GM19324 (cell line): Measurements from ENCODE around the gene GBX2.

ENCODE experiments used
- ATAC-seq: cut with Tn5 transposase; IDR thresholded peaks from one replicate; pipeline ENCODE4 v1.9.1; 2021; ENCODE audit warnings: mild to moderate bottlenecking, moderate library complexity; ENCODE audit not compliant: unreplicated experiment, low FRiP score

The GBX2 gene

DNA sequence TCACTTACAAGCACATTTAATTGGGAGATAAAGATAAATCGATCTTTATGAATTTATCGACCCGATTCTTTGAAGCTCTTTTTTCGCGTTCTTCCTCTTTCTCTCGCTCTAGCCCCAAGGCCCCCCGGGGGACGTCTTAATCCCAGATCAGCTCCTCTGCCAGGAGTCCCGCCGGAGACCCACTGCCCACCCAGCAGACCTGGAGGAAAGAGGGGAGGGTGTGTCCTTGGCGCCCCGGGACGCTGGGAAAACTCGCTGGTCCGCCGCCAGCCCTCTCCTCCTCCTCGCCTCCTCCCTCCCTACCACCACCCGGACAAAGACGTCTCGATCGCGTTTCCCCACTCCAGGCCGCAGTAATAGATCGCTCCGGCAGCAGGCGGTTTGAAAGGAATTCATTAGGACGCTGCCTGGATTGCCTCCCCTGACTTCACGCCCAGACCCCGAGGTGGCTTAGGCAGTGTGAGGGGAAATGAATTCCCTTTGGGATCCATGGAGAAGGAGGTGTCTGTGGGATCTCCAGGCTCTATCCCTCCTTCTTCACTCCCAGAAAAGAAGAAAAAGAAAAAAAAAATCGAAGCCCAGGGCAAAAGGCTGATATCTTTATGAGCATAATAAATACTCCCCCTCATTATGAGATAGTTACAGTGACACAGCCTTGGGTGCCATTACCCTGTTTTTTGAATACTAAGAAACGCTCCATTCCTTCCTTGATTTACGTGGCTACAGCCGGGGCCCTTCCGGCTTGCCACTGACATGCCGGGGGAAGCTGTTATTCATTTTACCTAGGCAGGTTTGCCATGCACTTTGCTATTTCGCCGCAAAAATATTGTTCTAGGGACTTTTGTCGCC is 1.8 kb upstream of the GBX2 start:
- ATAC-seq: no peak

GRCh38 chr2:236169151-236169721 is 1.1 kb upstream of the GBX2 start:
- no peak for ATAC-seq

DNA sequence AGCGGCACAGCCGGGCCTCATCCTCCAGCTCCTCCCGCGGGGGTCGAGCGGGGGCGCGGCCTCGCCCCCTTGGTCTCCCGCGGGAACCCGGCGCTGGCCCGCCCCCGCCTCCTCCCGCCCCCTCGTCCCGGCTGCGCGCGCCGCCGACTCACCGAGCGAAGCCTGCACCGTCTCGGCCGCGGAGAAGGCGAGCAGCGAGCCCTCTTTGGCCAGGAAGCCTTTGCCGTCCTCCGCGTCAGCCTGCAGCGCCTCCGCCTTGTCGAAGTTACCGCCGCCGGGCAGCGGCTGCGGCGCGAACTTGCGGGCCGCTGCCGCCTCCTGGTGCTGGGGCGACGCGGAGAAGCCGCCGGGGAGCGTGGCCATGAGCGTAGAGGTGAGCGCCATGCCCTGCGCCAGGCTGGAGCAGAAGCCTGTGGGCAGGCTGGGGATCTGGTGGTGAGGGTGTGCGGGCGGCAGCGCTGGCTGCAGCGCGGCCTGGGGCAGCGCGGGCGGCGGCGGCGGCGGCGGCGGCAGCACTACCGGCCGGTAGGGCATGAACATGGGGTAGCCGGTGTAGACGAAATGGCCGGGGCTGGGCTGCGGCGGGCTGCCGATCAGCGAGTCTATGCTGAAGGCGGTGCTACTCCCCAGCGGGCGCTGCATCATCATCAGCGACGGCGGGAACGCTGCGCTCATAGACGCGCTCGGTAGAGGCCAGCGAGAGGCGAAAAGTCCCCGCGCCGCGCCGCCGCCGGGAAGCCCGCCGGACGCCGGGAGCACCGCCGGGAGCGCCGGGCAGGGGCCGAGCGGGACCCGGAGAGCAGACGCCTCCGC is 683 bp downstream of the GBX2 start:
- no peak for ATAC-seq

GRCh38 chr2:236166796-236167296 is 1.3 kb downstream of the GBX2 start:
- ATAC-seq: no peak

DNA sequence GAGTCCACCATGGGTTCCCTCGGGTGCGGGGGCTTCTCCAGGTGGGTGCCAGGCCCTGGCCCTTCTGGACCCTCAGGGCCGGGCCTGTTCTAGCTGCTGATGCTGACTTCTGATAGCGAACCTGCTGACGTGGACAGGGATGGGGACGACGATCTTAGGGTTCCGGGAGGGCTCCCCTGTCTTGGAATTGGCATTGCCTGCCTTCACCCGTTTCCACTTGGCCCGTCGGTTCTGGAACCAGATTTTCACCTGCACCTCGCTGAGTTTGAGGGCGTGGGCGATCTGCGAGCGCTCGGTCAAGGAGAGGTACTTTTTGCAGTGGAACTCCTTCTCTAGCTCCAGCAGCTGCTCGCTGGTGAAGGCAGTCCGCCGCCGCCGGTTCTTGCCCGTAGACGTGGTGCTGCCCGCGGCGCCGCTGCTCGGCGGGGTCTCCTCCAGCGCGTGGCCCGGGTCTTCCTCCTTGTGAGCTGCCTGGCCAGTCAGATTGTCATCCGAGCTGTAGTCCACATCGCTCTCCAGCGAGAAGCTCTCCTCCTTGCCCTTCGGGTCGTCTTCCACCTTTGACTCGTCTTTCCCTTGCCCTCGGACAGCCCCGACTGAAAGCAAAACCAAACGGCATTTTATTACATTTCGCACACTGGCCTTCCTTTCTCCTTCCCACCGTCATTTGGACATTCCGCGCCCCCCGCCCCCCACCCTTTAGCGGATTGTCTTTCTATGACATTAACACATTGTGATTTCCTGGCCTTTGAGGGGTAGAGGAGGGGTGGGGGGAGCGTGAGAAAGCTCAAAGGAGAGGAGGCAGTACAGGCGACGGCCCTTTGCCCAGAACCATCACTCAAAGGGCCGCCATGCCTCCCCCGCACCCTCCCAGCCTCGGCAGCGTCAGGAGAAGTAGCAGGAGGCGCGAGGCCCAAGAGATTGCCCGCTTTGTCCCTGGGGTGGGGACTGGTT is 2.1 kb downstream of the GBX2 start:
- no peak for ATAC-seq

DNA sequence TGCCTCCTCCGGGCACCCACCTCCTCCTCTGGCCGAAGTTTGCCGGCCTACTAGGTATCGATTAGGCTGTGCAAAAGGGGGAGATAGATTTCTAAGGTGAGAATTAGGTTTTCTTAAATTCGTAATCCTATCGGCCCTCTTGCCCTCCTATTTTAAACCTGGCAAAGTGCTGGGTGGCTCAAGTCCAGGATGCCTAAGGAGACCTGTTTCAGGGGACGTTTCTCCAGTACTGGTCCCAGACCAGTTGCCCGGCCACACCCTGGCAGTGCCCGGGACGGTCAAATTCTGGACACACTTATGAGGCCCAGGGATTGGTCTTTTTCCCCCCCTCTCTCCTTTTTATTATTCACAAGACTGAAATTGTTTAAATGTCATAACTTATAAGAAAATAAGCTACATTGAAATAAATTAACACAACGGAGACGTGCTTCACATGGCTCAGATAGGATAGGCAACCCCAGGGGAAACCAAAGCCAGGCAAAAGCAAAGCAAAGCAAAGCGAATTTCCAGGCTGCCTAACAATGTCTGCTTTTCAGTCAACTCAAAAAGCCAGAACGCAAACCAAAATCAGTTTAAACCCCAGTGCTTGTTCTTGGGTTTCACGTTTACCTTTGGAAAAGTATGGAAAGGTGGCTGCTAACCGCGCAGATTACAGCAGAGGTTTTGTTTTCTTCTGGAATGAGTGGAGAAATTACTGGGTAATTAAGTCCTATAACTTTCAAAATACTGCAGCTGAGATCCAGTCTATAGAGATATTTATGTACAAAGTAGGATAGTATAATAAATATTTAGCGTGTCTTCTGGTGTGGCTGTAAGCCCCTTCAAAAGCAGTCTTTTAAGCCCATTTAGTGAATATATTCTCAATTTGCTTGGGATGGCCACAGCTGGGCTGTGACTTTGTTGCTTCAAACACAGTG is 3.0 kb downstream of the GBX2 start:
- no peak for ATAC-seq

DNA sequence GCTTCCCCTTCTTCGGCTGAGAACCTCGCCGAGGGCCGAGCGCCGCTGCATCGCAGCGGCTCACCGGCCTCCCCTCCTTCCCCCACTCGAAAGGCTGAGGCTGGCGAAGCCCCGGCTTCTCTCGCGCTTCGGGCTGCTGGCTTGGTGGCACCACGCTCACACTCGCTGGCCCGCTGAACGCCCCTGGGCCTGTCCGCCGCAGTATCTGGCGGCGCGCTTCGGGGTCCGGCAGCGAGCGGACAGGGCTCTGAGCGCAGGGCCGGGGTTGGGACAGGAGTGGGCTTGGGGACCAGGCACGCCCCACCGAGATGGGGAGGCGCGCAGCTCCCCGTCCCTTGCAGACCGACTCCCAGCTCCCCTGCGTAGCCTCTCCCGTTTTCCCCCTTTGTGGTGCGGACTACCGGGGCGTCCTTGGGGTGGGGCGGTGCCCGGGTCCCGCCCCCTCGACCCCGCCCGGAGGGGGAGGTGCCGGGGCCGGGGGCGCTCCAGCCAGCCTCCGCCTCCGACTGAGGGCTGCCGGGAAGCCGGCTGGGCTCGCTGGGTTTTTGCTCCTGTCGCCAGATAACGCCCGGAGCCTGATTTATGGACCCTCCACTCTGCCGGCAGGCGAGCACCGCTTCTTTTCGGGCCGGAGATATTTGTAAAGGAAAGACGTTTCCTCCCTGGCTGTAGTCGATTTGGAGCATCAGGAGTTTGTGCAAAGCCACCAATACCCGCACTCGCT is 3.8 kb downstream of the GBX2 start:
- no peak for ATAC-seq

- no peak for ATAC-seq
Observed at GRCh38 chr2:236163471-236164200, 4.5 kb downstream of the GBX2 start.

- ATAC-seq: no peak
Observed at GRCh38 chr2:236162882-236163470, 5.2 kb downstream of the GBX2 start.

DNA sequence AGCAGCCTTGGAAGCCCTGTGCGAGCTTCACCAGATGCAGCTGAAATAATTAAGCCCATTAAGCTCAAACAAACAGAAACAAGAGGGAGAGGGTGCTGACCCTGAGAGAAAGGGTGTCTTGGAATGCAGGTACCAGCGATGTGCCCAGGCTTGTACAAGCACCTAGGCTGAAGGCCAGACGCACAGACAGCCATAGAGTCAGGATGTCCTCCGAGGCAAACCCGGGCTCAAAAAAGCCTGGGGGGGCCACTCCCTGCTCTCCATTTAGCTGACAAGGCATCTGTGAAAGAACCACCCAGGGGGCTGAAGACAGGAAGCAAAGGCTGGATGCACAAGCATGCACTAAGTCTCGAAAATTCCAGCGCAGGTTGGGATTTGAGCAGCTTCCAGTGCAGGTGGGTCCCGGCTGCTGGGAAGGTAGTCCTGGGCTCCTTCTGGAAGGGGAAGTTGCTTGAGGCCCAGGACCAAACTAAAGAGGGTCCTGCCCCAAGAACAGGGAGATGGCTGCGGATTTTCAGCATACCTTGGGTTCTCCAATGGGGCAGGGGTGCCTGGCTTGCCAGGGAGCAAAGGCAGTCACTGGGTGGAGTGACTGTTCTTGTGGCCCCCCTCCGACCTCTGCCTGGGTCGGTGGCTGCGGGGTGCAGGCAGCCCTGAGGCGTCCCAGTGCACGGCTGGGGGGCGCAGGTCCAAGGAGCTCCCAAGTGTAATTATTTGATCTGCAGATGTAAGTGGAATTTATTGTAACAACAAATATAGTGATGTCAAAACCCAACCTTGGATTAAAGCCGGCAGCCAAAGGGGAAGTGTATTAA is 5.9 kb downstream of the GBX2 start:
- no peak for ATAC-seq

GRCh38 chr2:236161531-236161930 is 6.7 kb downstream of the GBX2 start:
- no peak for ATAC-seq

- no peak for ATAC-seq
Observed at GRCh38 chr2:236161082-236161462, 7.1 kb downstream of the GBX2 start.

GRCh38 chr2:236160366-236161081 is 7.7 kb downstream of the GBX2 start:
- no peak for ATAC-seq

- ATAC-seq: no peak
Observed at GRCh38 chr2:236159778-236160170, 8.4 kb downstream of the GBX2 start.

DNA sequence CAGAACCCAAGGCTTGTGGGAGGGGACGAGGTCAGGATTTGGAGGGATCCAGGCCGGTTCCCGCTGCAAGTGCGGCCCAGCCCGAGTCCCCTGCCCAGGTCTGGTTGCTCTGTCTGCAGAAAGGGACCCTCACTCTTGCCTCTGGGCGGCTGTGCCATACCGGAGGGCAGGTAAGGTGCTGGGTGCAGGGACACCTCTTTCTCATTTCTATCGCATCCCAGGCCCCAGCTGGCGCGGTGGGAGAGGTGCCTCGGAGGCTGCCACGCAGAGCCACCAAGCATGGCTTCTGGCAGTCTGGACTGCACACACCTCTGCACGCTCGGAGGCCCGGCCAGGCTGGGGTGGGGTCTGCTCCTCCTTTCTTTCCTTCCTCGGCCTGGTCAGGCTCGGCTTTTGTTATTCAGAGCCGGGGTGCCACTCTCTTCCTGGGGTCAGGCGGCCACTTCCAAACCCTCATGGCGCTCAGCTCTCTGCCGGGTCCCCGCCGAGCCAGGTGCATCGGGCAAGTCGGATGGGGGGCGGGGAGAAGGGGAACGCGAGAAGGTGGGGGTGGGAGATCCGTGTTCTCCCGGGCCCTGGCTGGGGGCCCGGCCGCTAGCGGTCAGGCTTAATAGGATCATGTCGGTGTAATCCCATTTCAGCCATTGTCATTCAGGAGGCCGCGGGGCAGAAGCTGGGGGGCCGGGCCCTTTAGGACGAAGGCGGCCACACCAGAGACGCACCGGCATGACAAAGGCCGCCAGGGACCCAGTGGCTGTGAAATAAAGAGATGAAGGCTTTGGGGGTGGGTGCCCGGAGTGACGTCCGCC is 9.0 kb downstream of the GBX2 start:
- no peak for ATAC-seq
